ENCODE data around the gene RFC3. TPM values are rescaled to one million over a fixed set of nuclear protein-coding genes. Genes with fewer than 3 reads are reported as not detected.

Gene RFC3
- total RNA-seq, 1 experiment from 2014 or later = 38.2 TPM

DNA sequence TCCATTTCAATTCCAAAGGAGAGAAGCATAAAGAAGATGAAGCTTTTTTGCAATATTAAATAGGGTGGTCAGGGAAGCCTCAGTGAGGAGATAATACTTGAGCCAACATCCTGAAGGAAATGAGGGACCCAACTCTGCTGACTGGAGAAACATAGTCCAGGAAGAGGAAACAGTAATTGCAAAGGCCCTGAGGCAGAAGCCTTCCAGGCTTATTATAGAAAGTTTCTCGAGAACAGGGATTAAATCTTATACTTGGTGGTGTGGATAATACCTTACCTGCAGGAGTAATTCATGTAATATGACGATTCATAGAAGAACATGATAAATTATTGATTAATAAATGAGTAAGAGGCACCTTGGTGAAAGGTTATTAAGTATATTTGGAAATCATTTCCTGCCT lies 1.0 kb upstream of the RFC3 start (continued):
- TF ChIP-seq, protein P1, sequence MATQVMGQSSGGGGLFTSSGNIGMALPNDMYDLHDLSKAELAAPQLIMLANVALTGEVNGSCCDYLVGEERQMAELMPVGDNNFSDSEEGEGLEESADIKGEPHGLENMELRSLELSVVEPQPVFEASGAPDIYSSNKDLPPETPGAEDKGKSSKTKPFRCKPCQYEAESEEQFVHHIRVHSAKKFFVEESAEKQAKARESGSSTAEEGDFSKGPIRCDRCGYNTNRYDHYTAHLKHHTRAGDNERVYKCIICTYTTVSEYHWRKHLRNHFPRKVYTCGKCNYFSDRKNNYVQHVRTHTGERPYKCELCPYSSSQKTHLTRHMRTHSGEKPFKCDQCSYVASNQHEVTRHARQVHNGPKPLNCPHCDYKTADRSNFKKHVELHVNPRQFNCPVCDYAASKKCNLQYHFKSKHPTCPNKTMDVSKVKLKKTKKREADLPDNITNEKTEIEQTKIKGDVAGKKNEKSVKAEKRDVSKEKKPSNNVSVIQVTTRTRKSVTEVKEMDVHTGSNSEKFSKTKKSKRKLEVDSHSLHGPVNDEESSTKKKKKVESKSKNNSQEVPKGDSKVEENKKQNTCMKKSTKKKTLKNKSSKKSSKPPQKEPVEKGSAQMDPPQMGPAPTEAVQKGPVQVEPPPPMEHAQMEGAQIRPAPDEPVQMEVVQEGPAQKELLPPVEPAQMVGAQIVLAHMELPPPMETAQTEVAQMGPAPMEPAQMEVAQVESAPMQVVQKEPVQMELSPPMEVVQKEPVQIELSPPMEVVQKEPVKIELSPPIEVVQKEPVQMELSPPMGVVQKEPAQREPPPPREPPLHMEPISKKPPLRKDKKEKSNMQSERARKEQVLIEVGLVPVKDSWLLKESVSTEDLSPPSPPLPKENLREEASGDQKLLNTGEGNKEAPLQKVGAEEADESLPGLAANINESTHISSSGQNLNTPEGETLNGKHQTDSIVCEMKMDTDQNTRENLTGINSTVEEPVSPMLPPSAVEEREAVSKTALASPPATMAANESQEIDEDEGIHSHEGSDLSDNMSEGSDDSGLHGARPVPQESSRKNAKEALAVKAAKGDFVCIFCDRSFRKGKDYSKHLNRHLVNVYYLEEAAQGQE (IDR thresholded peaks at IDR 0.05; ENCODE audit: low read depth) = no peak
- TF ChIP-seq CBX3 (IDR thresholded peaks at IDR 0.05; ENCODE audit: low read depth) (no peak), FOSL1 (IDR thresholded peaks at IDR 0.05; ENCODE audit: low read depth) (no peak), EZH2phosphoT487 (IDR thresholded peaks at IDR 0.05; ENCODE audit: borderline replicate concordance) (no peak), RAD21 (IDR thresholded peaks at IDR 0.05; ENCODE audit: low read depth) (no peak), SIN3A (IDR thresholded peaks at IDR 0.05; ENCODE audit: low read depth) (no peak)
- TF ChIP-seq, protein P2, sequence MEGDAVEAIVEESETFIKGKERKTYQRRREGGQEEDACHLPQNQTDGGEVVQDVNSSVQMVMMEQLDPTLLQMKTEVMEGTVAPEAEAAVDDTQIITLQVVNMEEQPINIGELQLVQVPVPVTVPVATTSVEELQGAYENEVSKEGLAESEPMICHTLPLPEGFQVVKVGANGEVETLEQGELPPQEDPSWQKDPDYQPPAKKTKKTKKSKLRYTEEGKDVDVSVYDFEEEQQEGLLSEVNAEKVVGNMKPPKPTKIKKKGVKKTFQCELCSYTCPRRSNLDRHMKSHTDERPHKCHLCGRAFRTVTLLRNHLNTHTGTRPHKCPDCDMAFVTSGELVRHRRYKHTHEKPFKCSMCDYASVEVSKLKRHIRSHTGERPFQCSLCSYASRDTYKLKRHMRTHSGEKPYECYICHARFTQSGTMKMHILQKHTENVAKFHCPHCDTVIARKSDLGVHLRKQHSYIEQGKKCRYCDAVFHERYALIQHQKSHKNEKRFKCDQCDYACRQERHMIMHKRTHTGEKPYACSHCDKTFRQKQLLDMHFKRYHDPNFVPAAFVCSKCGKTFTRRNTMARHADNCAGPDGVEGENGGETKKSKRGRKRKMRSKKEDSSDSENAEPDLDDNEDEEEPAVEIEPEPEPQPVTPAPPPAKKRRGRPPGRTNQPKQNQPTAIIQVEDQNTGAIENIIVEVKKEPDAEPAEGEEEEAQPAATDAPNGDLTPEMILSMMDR (IDR thresholded peaks at IDR 0.05 in 2 of 3, conservative IDR thresholded peaks at IDR 0.05 in 1 of 3; ENCODE audit: borderline replicate concordance in 1 of 3, insufficient read depth in 1 of 3, low read depth in 2 of 3, low read length in 2 of 3) = no peak
- TF ChIP-seq, protein P3, sequence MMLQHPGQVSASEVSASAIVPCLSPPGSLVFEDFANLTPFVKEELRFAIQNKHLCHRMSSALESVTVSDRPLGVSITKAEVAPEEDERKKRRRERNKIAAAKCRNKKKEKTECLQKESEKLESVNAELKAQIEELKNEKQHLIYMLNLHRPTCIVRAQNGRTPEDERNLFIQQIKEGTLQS (IDR thresholded peaks at IDR 0.05) = no peak

DNA sequence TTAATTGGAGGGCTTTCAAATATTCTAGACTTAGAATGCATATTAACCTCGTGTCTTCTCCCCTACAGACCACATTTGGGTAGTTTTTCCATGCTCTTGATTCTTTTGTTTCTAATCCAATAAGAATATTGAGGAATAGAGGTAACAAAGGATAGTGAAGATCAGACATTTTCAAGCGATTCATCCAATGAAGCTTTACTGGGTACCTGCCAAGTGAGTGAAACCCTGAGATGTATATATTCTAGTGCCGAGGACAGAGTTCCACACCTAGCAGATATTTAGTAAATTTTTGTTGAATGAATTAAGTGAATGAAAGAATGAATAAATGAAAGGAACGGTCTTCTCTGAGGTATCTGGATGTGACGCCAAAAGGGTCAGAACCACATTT lies 442 bp upstream of the RFC3 start:
- Histone ChIP-seq H2AFZ (ENCODE audit: low read depth, low read length, poor library complexity, severe bottlenecking) (peak overlapping the region; percentile 70), H3K27ac (ENCODE audit: low read depth, low read length) (peak overlapping the region; percentile 71; the same call in 1 of the 2 replicates), H4K20me1 (ENCODE audit: insufficient read depth) (no peaks in the 10 kb centered on the region; the same call in 1 of the 2 replicates), H3K9ac (ENCODE audit: low read length) (peak overlapping the region; percentile 90), H3K79me2 (ENCODE audit: insufficient read depth, low read length) (peaks cover 45% of the 10 kb centered on the region), H3K27me3 (ENCODE audit: insufficient read depth, low read length) (no peaks in the 10 kb centered on the region), H3K36me3 (ENCODE audit: control insufficient read depth in 1 of 2, insufficient read depth in 2 of 2, low read length in 2 of 2) (peaks cover 12 to 19% of the 10 kb centered on the region in 2 experiments; a peak in 3 of 4 replicates), H3K9me3 (ENCODE audit: control insufficient read depth in 1 of 2, insufficient read depth in 1 of 2, low read depth in 1 of 2, low read length in 2 of 2) (no peaks in the 10 kb centered on the region), H3K4me2 (ENCODE audit: low read length) (peak overlapping the region; percentile 86), H3K4me1 (ENCODE audit: control insufficient read depth in 1 of 2, insufficient read depth in 2 of 2, low read length in 2 of 2) (peaks cover 2 to 10% of the 10 kb centered on the region in 2 experiments; a peak in 3 of 4 replicates), H3K9me2 (ENCODE audit: insufficient read depth) (no peaks in the 10 kb centered on the region), H3K4me3 (replicated peaks in 1 of 2; ENCODE audit: low read depth in 1 of 2, low read length in 2 of 2) (peak overlapping the region; percentile 77 to 87)
- DNase-seq (ENCODE audit: low read depth, low spot score) = no peak
- CTCF ChIA-PET = no interaction called here
- BruUV-seq (replicated peaks) = TSS peak; percentile 99
- POLR2A ChIA-PET = interaction anchor here (0.8 kb wide), 1 partner anchor 17 kb away, joined by 3 read pairs; no protein-coding TSS in a partner anchor
- TF ChIP-seq SRF (IDR thresholded peaks at IDR 0.05; ENCODE audit: low read depth) (no peak), EZH2phosphoT487 (IDR thresholded peaks at IDR 0.05; ENCODE audit: borderline replicate concordance) (no peak), ELF1 (IDR thresholded peaks at IDR 0.05; ENCODE audit: borderline replicate concordance, low read depth) (no peak), POLR2AphosphoS5 (IDR thresholded peaks at IDR 0.05; ENCODE audit: low read depth, low read length) (no peak), EGR1 (IDR thresholded peaks at IDR 0.05; ENCODE audit: low read depth) (no peak), ZFX (IDR thresholded peaks at IDR 0.05) (no peak), SIN3A (IDR thresholded peaks at IDR 0.05; ENCODE audit: low read depth) (no peak), FOSL1 (IDR thresholded peaks at IDR 0.05; ENCODE audit: low read depth) (no peak), YY1 (IDR thresholded peaks at IDR 0.05; ENCODE audit: extremely low read depth, insufficient replicate concordance, low read depth, low read length) (no peak)
- ATAC-seq = peak; percentile 9
- RAD21 ChIA-PET (ENCODE audit: low non-redundant PET in 1 of 2, low total read pairs in 2 of 2, uncharacterized antibody in 2 of 2, unreplicated experiment in 2 of 2) = no interaction called here
- intact Hi-C loops (cut with micrococcal nuclease) = loop anchor here (5.0 kb wide), 1 partner anchor 340 kb away; no protein-coding TSS in a partner anchor
